A673 (cell line): ENCODE measurements around the gene FAM241A. TPM values are rescaled to one million over a fixed set of nuclear protein-coding genes. Genes with fewer than 3 reads are reported as not detected.

Experiments
- BruUV-seq: library from RNA; stranded (reverse); fragments of 400-500 nt; replicated peaks from 2 replicates; lab custom pipeline; 2021; lab: Mats Ljungman, UMichigan
- CTCF ChIA-PET: fragments of 300-600 bp; sonication (Branson Sonifier 250); formaldehyde crosslinking; loops from one replicate; lab custom pipeline; 2022; ENCODE audit warnings: antibody characterized with exemption; lab: Charles Lee
- POLR2A ChIA-PET: fragments of 300-600 bp; sonication (Branson Sonifier 250); formaldehyde crosslinking; loops from one replicate; lab custom pipeline; 2022; ENCODE audit warnings: antibody characterized with exemption; ENCODE audit not compliant: low non-redundant PET; lab: Charles Lee
- DNase-seq: peaks from one replicate; pipeline ENCODE4 v3.0.0-alpha.2; 2015; ENCODE audit warnings: low spot score
- H3K27ac ChIP-seq: fragments of 200-600 bp; sonication (generic); 2 replicates; pipeline ENCODE4 v1.5.1; 2016; ENCODE audit warnings: mixed run types, low read depth, mild to moderate bottlenecking, mixed read lengths, antibody characterized with exemption, low read length; ENCODE audit not compliant: poor library complexity, severe bottlenecking
- H3K27me3 ChIP-seq: fragments of 200-600 bp; sonication (generic); replicated peaks from 2 replicates; pipeline ENCODE4 v1.6.1; 2017; ENCODE audit warnings: mixed run types, low read depth, mild to moderate bottlenecking, mixed read lengths, antibody characterized with exemption, low read length; ENCODE audit not compliant: insufficient read depth, poor library complexity
- H3K36me3 ChIP-seq: fragments of 200-600 bp; sonication (generic); 2 replicates; pipeline ENCODE4 v1.6.1; 2016; ENCODE audit warnings: mixed run types, mild to moderate bottlenecking, mixed read lengths, antibody characterized with exemption, low read length; ENCODE audit not compliant: insufficient read depth, poor library complexity, severe bottlenecking
- H3K4me1 ChIP-seq: fragments of 200-600 bp; sonication (generic); 2 replicates; pipeline ENCODE4 v1.6.1; 2017; ENCODE audit warnings: mixed run types, mild to moderate bottlenecking, mixed read lengths, antibody characterized with exemption, low read length; ENCODE audit not compliant: insufficient read depth, poor library complexity, severe bottlenecking
- H3K4me3 ChIP-seq: fragments of 200-600 bp; sonication (generic); 2 replicates; pipeline ENCODE4 v1.5.1; 2016; ENCODE audit warnings: low read depth, mixed run types, mild to moderate bottlenecking, mixed read lengths, low read length; ENCODE audit not compliant: poor library complexity, severe bottlenecking
- H3K9me3 ChIP-seq: fragments of 200-600 bp; sonication (generic); 2 replicates; pipeline ENCODE4 v1.6.1; 2016; ENCODE audit warnings: mixed run types, low read depth, mild to moderate bottlenecking, mixed read lengths, antibody characterized with exemption, low read length; ENCODE audit not compliant: poor library complexity, severe bottlenecking
- EZH2 ChIP-seq: fragments of 200-600 bp; sonication (generic); IDR thresholded peaks from 2 replicates; pipeline ENCODE4 v1.6.1; 2017; ENCODE audit warnings: borderline replicate concordance, low read depth, mild to moderate bottlenecking, mixed read lengths, antibody characterized with exemption, low read length; ENCODE audit not compliant: poor library complexity, severe bottlenecking
- intact Hi-C: fragments of 100-400 bp; cut with micrococcal nuclease; formaldehyde crosslinking; loops from one replicate; pipeline ENCODE4 v1.10.0; 2022; ENCODE audit not compliant: unreplicated experiment
- total RNA-seq: library from RNA; stranded (reverse); gene quantifications from 2 replicates; pipeline ENCODE4 v1.2.3, GENCODE V29; 2021
- TF ChIP-seq, protein P1 (sequence below): fragments of 300-800, 200-600 bp; sonication (generic); conservative IDR thresholded peaks from 2 replicates; pipeline ENCODE4 v1.5.1; 2017; ENCODE audit warnings: low read depth, mild to moderate bottlenecking, antibody characterized with exemption, low read length, moderate library complexity, mixed read lengths

Gene FAM241A
- total RNA-seq, 1 experiment from 2014 or later: 1.5 TPM

DNA sequence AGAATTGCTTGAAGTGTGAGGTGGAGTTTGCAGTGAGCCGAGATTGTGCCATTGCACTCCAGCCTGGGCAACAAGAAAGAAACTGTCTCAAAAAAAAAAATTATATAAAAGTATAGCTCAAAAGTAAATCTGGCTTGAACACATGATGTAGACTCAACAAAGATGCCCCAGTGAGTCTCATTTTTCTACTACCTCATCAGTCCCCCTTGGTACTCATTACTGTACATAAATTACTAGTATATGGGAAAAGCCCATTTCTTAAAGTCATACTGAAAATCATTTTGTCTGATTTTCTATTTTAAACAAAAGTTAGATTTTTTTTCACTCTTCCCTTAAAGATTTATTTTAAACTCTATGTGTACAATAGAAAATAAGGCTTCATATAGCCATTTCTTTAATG lies 39.2 kb downstream of the FAM241A start:
- Histone ChIP-seq H3K27ac (no peak overlapping the region), H3K4me3 (no peak overlapping the region), H3K27me3 (no peaks in the 10 kb centered on the region), H3K9me3 (no peaks in the 10 kb centered on the region), H3K4me1 (no peaks in the 10 kb centered on the region), H3K36me3 (no peaks in the 10 kb centered on the region)
- CTCF ChIA-PET: no interaction called here
- TF ChIP-seq EZH2: no peak
- TF ChIP-seq, protein P1, sequence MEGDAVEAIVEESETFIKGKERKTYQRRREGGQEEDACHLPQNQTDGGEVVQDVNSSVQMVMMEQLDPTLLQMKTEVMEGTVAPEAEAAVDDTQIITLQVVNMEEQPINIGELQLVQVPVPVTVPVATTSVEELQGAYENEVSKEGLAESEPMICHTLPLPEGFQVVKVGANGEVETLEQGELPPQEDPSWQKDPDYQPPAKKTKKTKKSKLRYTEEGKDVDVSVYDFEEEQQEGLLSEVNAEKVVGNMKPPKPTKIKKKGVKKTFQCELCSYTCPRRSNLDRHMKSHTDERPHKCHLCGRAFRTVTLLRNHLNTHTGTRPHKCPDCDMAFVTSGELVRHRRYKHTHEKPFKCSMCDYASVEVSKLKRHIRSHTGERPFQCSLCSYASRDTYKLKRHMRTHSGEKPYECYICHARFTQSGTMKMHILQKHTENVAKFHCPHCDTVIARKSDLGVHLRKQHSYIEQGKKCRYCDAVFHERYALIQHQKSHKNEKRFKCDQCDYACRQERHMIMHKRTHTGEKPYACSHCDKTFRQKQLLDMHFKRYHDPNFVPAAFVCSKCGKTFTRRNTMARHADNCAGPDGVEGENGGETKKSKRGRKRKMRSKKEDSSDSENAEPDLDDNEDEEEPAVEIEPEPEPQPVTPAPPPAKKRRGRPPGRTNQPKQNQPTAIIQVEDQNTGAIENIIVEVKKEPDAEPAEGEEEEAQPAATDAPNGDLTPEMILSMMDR: no peak
- no peak for DNase-seq
- intact Hi-C loops: no loop called here
- BruUV-seq: no TSS peak
- POLR2A ChIA-PET: no interaction called here

DNA sequence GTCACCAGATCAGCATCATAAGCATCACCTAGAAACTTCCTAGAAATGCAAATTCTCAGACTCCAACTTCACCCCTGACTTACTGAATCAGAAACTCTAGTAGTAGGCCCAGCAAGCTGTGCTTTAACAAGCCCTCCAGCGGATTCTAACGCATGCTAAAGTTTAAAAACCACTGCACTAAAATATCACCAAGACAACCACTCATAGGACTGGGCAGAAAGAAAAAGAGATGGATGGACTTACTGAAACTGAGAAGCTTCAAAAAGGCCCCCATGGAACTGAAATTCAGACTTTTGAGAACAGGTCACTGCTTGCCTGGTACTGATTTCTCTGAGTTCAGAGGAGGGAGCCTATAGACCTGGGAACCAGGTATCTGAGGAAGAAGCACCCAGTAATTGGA lies 40.1 kb downstream of the FAM241A start:
- Histone ChIP-seq H3K36me3 (no peaks in the 10 kb centered on the region), H3K27ac (no peak overlapping the region), H3K27me3 (no peaks in the 10 kb centered on the region), H3K4me3 (no peak overlapping the region), H3K4me1 (no peaks in the 10 kb centered on the region), H3K9me3 (no peaks in the 10 kb centered on the region)
- TF ChIP-seq, protein P1: no peak
- TF ChIP-seq EZH2: no peak
- CTCF ChIA-PET: no interaction called here
- no peak for DNase-seq
- intact Hi-C loops: loop anchor here (5.0 kb wide), 1 partner anchor 83 kb away; no protein-coding TSS in a partner anchor
- no TSS peak for BruUV-seq
- POLR2A ChIA-PET: no interaction called here

DNA sequence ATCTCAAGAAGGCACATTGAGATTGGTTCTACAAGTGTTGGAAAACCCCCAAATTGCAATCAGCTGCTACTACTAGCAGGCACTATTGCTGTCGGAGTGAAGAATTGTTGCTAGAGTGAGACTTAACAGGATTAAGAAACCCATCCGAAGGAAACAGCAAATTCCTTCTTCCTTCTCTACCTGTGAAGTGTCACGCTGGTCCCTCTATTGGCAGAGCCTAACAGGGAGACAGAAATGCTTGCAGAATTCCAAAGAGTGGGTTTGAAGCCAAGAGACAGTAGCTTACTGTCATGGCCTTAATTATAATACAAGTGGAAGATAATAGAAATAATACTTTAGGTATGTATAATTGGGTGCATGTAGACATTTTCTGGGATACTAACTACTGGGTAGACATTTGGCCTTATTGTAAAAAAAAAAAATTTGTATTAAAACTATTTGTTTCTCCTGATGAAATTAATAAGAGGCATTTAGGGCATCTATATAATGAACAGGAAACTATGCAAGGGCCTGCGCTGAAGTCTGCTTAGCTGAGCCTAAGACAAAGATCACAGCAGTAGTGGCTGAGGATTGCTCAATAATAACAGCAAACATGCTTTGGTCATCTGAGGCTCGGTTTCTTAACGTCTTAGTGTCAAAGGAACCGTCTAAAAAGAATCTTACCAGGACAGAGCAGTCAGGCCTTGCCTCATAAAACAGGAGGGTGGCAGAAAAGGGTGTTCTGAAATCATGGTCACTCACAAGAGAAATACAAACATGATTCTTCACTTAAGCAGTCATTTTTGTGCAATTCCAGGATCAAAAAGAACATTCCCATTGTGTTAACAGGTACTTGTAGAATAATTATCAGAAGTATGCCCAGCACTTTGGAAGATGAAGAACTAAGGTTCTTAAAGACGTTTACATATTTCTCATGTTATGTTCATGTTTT lies 40.8 kb downstream of the FAM241A start:
- H3K4me3 ChIP-seq: no peak overlapping the region
- no peaks in the 10 kb centered on the region for H3K4me1 ChIP-seq
- DNase-seq: no peak
- CTCF ChIA-PET: no interaction called here
- BruUV-seq: no TSS peak
- intact Hi-C loops: loop anchor here (5.0 kb wide), 1 partner anchor 84 kb away; no protein-coding TSS in a partner anchor
- no peaks in the 10 kb centered on the region for H3K9me3 ChIP-seq
- POLR2A ChIA-PET: no interaction called here
- no peak overlapping the region for H3K27ac ChIP-seq
- H3K27me3 ChIP-seq: no peaks in the 10 kb centered on the region
- TF ChIP-seq EZH2: no peak
- TF ChIP-seq, protein P1: no peak
- no peaks in the 10 kb centered on the region for H3K36me3 ChIP-seq
